ENCODE measurements around the gene WDR88.

The WDR88 gene, protein sequence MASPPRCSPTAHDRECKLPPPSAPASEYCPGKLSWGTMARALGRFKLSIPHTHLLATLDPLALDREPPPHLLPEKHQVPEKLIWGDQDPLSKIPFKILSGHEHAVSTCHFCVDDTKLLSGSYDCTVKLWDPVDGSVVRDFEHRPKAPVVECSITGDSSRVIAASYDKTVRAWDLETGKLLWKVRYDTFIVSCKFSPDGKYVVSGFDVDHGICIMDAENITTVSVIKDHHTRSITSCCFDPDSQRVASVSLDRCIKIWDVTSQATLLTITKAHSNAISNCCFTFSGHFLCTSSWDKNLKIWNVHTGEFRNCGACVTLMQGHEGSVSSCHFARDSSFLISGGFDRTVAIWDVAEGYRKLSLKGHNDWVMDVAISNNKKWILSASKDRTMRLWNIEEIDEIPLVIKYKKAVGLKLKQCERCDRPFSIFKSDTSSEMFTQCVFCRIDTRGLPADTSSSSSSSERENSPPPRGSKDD

DNA sequence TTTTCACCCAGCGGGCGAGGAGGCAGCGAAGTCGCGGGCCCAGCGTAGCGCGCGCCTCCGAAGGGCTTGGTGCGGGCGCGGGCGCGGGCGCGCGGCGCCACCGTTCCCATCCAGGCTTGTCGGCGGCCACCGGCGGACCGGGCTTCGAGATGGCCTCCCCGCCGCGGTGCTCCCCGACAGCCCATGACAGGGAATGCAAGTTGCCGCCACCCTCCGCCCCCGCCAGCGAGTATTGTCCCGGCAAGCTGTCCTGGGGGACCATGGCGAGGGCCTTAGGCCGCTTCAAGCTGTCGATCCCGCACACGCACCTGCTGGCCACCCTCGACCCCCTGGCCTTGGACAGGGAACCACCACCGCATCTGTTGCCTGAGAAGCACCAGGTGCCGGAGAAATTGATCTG is at the start of gene WDR88:
Gene WDR88 (plus strand): TSS at position 94 of the 400 bp plus-strand sequence. CDS start 56 bp downstream, at position 150.
- no peak for DNase-seq (ENCODE audit: low read depth in 2 of 2)

DNA sequence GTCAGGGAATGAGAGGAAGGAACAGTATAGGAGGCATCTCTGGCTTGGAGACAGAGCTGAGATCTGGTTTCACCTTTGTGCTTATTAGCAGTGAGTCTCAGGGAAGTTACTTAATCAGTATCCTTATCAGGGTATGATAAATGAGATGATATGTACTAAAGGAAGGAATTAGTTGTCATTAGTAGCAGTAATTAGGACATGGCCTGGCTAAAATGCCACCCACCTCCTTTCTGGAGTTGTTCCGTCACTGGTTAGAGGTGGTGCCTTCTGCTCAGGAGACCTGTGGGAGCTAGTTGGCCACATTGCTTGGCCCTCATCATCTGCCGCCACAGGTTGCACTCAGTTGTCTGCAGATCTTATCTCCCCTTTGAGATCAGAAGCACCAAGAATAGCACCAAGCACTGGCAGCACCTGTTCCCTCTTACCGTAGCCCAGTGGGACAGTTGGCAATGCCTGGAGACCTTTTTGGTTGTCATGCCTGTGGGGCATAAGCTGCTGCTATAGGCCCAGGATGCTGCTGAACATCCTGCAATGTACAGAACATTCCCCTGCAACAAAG is 46.3 kb upstream of the WDR88 start:
- DNase-seq (ENCODE audit: low read depth in 2 of 2), result no peak

DNA sequence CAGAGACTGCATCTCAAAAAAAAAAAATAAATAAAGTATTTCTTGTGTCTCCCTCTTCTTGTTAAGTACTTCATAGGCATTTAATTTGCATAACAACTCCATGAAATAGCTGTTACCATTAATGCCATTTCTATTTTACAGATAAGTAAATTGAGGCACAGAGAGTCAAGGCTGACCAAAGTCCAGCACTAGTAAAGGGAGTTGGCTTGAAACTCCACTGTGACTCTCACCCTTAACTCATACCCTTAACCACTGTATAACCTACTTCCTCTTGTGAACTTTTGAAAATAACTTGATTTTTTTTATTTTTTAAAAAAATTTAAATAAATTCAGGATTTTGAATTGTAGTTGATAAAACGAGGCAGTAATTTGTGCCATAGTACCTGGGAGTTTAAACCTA is 45.0 kb upstream of the WDR88 start:
- no peak for DNase-seq (ENCODE audit: low read depth in 2 of 2)

DNA sequence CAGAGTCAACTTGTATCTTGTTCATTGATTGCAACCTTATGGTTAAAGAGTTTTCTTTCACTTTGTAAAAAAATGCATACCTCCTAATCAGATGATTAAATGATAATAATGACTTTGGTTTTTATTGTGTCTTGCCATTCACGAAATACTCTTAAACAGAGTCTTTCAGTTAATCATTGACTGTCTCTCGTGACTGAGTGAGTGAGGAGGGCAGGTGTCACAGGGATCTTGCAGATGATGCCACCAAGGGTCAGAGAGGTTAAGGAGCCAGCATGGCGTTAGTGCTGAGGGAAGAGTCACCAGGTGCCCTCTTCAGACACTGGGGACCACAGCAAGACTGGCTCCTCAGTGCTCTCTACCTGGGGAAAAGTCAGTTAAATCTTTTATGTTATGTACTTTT is 42.9 kb upstream of the WDR88 start:
- DNase-seq (ENCODE audit: low read depth in 2 of 2), result no peak

DNA sequence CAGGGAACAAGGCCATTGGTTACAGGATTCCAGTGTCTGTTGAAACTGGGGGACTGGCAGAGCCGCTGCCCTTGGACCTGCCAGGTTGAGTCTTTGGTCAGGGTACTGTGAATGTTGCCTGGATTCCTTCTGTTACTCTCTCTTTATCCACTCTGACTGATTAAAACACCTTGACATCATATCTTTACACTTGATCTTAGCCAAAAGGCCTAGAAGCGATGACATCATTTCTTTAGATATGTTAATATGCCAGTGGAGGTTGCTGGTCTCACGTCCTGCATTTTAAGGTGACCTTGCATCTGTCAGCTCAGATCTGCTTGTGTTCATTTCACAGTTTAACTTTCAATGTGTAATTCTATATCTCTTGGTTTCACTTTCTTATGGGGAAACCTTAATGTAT is 41.7 kb upstream of the WDR88 start:
- DNase-seq (ENCODE audit: low read depth in 2 of 2), result no peak

DNA sequence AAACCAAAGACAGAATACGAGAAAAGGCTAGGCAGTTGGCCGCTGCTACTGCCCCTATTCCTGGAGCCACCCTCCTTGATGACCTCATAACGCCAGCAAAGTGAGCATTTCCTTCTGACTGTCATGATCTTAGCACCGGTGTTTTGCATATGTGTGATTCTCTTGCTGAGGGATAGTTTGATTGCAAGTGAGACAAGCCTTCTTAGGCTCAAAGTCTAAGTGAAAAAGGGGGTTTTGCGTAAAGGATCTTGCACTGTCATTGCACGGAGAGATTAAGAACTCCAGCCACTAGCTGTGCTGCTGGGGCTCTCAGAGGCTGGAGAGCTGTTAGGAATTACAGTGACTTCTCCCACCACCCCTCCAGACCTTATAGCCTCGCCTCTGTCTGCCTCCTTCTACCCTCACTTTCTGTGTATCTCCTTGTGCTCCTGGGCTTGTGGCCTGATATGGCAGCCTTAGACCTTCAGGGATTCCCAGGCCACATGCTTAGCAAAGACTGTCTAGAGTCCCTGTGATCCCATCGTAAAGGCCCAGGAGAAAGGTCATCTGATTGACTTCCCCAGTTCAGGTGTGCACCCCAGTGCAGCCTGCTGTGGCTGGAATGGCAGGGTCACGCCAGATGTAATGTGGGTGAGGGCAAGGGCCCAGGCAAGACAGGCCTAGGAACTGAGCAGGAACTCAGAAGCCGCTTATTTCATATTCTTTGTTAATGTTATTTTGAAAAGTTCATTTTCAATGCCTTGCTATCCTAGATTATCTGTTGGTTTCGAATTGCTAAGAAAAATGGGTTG is 38.3 kb upstream of the WDR88 start:
- no peak for DNase-seq (ENCODE audit: low read depth in 2 of 2)

DNA sequence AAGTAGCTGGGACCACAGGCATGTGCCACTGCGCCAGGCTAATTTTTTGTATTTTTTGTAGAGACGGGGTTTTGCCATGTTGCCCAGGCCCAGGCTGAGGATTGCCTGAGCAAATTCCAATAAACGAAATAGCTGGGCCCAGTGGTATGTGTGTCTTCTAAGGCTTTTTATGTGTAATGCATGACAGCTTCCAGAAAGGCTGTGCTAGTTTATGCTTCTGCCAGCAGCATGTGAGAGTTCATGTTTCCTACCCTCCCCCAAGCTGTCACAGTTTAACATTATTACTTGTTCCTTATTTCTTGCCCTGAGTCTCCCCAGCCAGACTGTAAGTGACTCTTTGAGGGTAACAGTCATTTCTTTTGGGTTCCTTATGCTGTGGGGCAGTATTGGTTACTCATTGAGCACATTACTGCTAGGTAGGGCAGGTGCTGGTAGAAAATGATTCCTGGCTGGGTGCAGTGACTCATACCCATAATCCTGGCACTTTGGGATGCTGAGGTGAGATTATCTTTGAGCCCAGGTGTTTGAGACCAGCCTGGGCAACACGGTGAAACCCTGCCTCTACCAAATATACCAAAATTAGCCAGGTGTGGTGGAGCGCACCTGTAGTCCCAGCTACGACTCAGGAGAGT is 37.4 kb upstream of the WDR88 start:
- no peak for DNase-seq (ENCODE audit: low read depth in 2 of 2)

DNA sequence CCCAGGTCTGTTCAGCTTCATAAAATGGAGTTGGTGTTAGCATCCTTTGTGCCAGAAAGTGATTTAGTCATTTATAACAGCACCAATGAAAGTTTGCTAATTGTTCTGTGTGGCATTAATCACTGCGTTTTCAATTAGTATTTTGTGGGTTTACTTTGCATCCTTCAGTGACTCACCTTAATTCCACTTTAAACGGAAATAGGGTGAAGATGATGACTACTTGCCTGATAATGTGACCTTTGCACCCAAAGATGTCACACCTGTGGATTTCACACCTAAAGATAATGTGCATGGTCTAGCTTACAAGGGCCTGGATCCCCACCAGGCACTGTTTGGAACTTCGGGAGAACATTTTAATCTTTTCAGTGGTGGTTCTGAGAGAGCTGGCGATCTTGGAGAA is 35.9 kb upstream of the WDR88 start:
- DNase-seq (ENCODE audit: low read depth in 2 of 2), result no peak

DNA sequence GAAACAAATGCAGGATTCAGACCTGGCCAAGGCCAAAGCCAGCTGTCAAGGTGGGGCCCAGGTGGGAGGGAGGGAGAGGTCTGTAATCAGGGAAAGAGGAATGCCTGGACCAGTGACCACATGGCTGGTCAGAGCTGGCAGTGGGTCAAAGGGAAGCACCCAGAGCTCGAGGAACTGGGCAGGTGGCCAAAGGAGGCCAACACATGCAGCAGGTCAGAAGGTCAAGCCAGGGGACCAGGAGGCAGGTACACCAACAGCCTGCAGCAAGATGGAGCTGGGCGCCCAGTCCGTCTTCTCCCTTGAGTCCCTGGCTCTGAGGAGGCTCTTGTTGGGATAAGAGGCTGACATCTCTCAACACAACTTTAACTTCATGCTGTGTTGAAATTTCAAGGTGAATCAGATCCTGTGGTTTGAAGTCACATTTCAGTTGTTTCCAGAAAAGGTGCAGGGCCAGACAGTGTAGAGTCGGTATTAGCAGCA is 33.8 kb upstream of the WDR88 start:
- DNase-seq (ENCODE audit: low read depth in 2 of 2), result no peak

DNA sequence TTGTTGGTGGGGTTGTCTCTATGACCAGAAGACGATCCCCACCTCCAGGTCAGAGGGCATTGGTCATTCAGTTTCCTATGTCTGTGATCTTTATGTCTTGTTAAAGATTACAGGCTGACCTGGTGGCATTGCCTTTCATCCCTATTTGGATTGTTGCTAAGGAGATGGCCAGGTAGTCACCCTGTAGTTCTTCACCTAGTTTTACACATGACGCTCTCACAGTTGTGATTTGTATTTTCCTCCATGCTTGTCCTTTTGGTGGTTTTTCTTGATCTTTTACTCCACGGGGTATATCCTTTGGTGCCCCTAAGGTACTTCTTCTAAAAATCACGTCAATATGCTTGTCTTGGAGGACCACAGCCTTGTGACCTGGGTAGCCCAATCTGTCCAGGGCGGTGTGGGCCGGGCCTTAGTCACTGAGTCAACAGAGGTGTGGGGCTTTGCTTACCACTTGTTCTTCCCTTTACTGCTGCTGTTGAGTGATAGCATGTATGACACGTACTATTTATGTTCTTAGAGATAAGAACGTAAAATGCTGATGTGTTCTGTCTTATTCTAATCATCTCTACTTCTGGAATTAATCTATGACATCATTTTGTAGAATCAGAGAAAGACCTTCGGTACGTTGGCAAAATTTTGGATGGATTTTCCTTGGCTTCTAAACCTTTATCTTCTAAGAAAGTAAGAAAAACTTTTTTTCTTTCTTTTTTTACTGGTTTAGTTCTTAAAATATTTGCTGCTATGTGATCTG is 30.8 kb upstream of the WDR88 start:
- no peak for DNase-seq (ENCODE audit: low read depth in 2 of 2)

DNA sequence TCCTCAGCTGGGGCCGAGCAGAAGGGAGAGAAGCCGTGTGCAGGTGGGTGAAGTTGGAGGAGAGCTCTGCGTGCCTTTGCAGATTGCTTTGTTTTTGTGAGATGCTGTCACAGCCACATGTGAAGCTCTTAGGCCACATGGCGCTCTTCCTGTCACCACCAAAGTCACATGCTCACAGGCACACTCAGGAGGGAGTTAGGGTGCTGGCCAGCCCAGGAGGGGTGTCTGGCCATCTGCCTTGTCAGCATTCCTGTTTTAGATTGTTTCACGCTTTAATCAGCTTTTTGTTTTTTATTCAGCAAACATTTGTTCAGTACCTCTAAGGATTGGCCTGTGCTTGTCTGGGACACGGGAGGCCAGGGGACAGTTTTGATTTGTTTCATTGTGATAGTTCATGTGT is 29.0 kb upstream of the WDR88 start:
- DNase-seq (ENCODE audit: low read depth in 2 of 2), result no peak

DNA sequence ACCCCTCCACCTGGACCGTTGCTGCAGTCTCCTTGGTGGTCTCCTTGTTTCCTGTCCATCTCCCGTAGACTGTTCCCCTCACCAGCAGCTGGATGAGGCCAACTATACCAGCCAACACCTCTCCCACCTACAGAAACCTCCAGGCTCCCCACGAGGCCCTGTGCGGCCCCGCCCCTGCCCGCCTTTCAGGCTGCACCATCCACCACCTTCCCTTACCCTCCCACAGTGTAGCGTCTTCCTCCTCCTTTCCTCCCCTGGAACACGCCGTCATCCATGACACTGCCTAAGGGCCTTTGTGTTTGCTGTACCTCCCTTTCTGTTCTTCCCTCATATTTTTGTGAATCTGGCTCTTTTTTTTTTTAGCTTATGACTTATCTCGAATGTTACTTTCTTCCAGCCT is 23.8 kb upstream of the WDR88 start:
- DNase-seq (ENCODE audit: low read depth in 2 of 2), result no peak

DNA sequence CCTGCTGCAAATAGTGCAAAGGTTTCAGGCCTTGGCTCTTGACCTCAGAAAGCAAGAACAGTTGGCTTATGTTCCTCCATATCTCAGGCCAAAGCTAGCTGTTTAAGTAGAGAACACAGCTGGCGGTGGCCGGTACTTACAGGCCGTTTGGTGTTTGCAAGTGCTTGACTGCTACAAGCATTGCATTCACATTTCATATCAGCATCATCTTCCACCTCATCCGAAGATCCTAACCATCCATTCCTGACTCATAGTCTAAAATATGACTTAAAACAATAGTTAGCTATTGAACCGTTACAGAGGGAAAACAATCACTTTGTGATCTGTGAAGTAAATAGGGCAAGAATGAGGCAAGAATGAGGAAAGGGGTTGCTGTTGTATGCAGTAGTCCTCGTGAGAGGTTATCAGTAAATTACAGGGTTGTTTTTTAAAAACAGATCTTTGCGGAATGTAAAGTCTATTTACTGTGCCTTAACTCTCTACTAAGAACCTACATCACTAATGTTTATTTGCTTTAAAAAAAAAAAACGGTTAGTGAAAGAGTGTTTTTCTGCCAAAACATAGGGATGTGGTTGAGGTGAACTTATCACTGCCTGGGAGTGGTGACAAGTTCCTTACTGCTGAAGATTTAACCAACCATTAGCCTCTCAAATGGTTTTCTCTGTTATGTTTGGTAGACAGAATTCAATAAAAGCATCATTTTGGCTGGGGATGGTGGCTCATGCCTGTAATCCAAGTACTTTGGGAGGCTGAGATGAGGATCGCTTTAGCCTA is 21.6 kb upstream of the WDR88 start:
- no peak for DNase-seq (ENCODE audit: low read depth in 2 of 2)

DNA sequence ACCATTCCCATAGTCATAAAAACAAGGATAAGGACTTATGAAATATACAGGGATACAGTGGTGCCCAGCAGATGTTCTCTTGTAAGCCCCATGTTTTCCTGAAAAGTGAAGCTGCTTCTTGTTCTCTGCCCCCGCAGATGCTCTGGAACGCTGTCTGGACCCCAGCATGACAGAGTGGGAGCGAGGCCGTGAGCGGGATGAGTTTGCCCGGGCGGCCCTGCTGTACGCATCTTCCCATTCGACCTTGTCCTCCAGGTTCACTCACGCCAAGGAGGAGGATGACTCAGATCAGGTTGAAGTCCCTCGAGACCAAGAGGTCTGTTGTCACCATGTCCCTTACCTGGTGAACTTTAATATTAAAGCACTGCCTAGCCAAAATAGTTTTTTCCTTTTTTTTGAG is 20.3 kb upstream of the WDR88 start:
- no peak for DNase-seq (ENCODE audit: low read depth in 2 of 2)

DNA sequence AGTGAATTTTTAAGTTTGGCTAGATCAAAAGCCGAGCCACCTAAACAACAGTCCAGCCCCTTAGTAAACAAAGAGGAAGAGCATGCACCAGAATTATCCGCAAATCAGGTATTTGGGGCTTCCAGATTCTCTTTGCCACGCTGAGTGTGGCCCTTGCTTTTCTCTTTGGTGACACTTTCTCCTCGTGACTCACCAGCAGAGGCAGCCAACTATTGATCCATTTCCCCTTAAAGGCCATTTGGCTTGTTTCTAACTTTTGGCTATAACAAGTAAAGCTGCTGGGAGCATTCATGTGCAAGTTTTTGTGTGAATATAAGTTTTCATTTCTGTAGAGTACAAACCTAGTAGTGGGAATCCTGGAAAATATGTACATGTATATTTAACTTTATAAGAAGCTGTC is 17.6 kb upstream of the WDR88 start:
- DNase-seq (ENCODE audit: low read depth in 2 of 2), result no peak

DNA sequence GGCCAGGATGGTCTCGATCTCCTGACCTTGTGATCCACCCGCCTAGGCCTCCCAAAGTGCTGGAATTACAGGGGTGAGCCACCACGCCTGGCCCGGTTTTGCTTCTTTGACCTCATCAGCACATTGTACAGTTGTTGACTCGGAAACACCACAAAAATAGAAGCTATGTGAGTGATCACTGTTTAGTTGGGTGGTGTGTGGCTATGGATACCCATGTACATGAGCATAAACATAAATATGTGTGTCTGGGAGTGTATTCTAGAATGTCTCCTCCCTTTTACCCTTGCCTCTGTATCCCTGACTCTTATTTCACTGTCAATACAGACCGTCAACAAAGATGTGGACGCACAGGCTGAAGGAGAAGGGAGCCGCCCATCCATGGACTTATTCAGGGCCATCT is 14.4 kb upstream of the WDR88 start:
- DNase-seq (ENCODE audit: low read depth in 2 of 2), result no peak

DNA sequence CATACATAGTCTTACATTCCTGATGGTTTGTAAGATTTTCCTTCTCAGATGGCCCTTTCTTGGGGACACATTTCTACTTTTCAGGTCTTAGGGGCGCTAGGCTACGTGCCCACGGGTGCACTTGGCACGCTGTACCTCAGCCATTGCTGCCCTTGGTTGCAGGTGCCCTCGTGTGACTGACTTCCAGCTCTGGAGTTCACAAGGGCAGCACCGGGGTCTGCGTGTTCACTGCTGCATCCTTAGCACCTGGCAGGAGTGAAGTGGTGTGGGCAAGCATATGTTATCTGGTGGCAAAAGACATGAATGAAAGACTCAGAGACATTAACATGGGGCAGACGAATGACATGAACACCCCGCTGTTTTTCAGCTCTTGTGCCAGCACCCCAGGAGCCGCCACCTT is 13.3 kb upstream of the WDR88 start:
- no peak for DNase-seq (ENCODE audit: low read depth in 2 of 2)

DNA sequence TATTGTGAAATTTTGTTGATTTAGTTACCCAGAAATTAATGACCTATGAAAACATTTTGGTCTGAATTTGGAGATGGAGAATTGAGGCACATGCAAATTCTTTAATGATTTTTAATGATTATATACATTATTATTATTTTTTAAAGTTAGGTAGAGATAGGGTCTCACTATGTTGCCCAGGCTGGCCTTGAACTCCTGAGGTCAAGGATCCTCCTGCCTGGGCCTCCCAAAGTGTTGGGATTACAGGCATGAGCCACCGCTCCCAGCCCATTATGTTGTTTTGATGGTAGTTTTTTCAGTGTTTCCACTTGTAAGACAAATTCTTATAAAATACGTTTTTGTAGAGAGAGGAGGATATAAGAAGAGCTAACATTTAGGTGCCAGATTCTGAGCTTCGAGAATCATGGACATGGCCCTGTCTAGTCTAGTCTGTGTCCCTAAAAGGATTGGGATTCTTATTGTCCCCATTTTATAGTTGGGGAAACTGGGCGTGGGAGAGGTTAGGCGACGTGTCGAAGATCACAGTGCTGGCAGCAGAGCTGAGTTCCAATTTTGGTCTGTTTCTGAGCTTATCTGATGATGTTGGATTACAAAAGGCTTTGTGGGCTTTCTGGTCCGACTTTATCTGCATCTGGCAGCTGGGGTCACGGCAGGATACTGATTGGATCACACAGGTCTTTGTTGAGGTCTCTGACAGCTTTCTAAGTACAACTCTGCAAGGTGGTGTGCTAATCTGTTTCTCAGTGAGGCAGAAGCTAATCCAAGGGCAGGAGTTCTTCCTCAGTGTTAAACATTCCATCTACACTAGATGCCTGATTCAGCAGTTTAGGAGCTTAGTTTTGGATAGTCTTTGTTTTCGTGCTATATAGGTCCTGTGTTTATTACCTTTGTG is 7.5 kb upstream of the WDR88 start:
- no peak for DNase-seq (ENCODE audit: low read depth in 2 of 2)

DNA sequence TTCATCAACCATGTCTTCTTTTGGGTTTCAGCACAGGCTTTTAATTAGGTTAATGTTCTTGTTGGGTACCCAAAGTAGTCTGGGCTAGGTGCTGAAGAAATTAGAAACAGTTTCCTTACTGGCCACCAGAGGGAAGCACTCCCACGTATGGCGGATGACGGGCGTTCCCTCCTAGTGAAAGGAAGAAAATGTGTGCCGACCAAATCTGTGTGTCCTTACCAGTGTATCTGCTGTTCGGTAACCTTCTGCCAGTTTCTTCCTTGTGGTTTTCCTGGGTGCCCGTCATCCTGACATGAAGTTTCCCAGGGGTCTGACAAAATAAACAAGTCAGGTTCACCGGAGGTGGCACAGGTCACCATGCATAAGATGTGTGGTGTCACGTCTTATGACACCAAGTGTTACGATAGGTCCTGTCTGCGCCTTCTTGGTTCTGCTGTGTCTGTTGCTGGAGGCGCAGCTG is 6.0 kb upstream of the WDR88 start:
- DNase-seq (ENCODE audit: low read depth in 2 of 2), result peak; percentile 9 to 39

Measured in stimulated activated CD4-positive, alpha-beta T cell treated with anti-CD3 and anti-CD28 coated beads, Interleukin-15, amount 100 ng/mL, for 48 hours (primary cell).